IMR-90 (cell line): ENCODE results near the gene LMBRD2. TPM values are rescaled to one million over a fixed set of nuclear protein-coding genes. Genes with fewer than 3 reads are reported as not detected.

Source experiments
- ATAC-seq: fragments of 200-7000 bp; cut with Tn5 transposase; 2 replicates; pipeline ENCODE4 v1.9.1; 2020; ENCODE audit warnings: low read depth, mild to moderate bottlenecking, moderate library complexity
- BruUV-seq: library from RNA; stranded (reverse); fragments of 400-500 nt; replicated peaks from 2 replicates; lab custom pipeline; 2021; lab: Mats Ljungman, UMichigan
- CTCF ChIA-PET: fragments of 300-600 bp; formaldehyde crosslinking; extraction: SDS; loops from one replicate; lab custom pipeline; 2021; ENCODE audit warnings: antibody characterized with exemption; lab: Yijun Ruan, JAX
- POLR2A ChIA-PET: fragments of 300-600 bp; sonication (Branson Sonifier 250); formaldehyde crosslinking; loops from one replicate; lab custom pipeline; 2022; ENCODE audit warnings: antibody characterized with exemption; ENCODE audit not compliant: unreplicated experiment; lab: Charles Lee
- DNase-seq: peaks from one replicate; pipeline ENCODE4 v3.0.0; 2013
- H2AFZ ChIP-seq: replicated peaks from 2 replicates; pipeline ENCODE3; 2013; ENCODE audit warnings: low read length, mild to moderate bottlenecking; ENCODE audit not compliant: poor library complexity
- H2AK5ac ChIP-seq: 2 replicates; pipeline ENCODE4 v1.6.1; 2013; ENCODE audit warnings: low read depth, low read length, inconsistent platforms
- H2AK9ac ChIP-seq: replicated peaks from 2 replicates; pipeline ENCODE3; 2013; ENCODE audit warnings: mild to moderate bottlenecking, low read depth, low read length, moderate library complexity; ENCODE audit not compliant: poor library complexity
- H2BK120ac ChIP-seq: 2 replicates; pipeline ENCODE4 v1.6.1; 2013; ENCODE audit warnings: low read depth, low read length, inconsistent platforms
- H2BK15ac ChIP-seq: 3 replicates; pipeline ENCODE4 v1.6.1; 2013; ENCODE audit warnings: low read depth, low read length, inconsistent platforms
- H2BK20ac ChIP-seq: 2 replicates; pipeline ENCODE4 v1.6.1; 2013; ENCODE audit warnings: low read depth, mild to moderate bottlenecking, inconsistent platforms, low read length, moderate library complexity
- H2BK5ac ChIP-seq: 2 replicates; pipeline ENCODE4 v1.6.1; 2013; ENCODE audit warnings: mild to moderate bottlenecking, low read depth, low read length, inconsistent platforms; ENCODE audit not compliant: poor library complexity, severe bottlenecking
- H3K14ac ChIP-seq: replicated peaks from 2 replicates; pipeline ENCODE4 v1.6.1; 2013; ENCODE audit warnings: low read depth, low read length, inconsistent platforms
- H3K18ac ChIP-seq: 2 replicates; pipeline ENCODE4 v1.6.1; 2013; ENCODE audit warnings: low read depth, low read length, control low read depth
- H3K23ac ChIP-seq: 2 replicates; pipeline ENCODE4 v1.6.1; 2013; ENCODE audit warnings: low read depth, low read length, inconsistent platforms
- H3K27ac ChIP-seq: 2 replicates; pipeline ENCODE4 v1.5.1; 2013; ENCODE audit warnings: mild to moderate bottlenecking, control low read depth, low read length; ENCODE audit not compliant: insufficient read depth
- H3K27me3 ChIP-seq: 2 replicates; pipeline ENCODE4 v1.6.1; 2013; ENCODE audit warnings: low read length; ENCODE audit not compliant: control insufficient read depth, insufficient read depth
- H3K36me3 ChIP-seq: 2 replicates; pipeline ENCODE4 v1.6.1; 2013; ENCODE audit warnings: low read length, mixed read lengths; ENCODE audit not compliant: control insufficient read depth, insufficient read depth
- H3K4ac ChIP-seq: 2 replicates; pipeline ENCODE4 v1.6.1; 2013; ENCODE audit warnings: low read depth, low read length, inconsistent platforms
- H3K4me1 ChIP-seq: 2 replicates; pipeline ENCODE4 v1.6.1; 2013; ENCODE audit warnings: low read length, mixed read lengths; ENCODE audit not compliant: control insufficient read depth, insufficient read depth
- H3K4me2 ChIP-seq: 2 replicates; pipeline ENCODE4 v1.6.1; 2013; ENCODE audit warnings: low read depth, mild to moderate bottlenecking, control low read depth, low read length, moderate library complexity
- H3K4me3 ChIP-seq: 2 replicates; pipeline ENCODE4 v1.5.1; 2013; ENCODE audit warnings: low read depth, mild to moderate bottlenecking, control low read depth, low read length, moderate library complexity; ENCODE audit not compliant: insufficient read depth
- H3K56ac ChIP-seq: 2 replicates; pipeline ENCODE4 v1.6.1; 2013; ENCODE audit warnings: low read length, inconsistent platforms; ENCODE audit not compliant: insufficient read depth; ENCODE audit errors: extremely low read depth
- H3K79me1 ChIP-seq, 2 experiments: 2 replicates each; pipeline ENCODE4 v1.6.1; 2013; ENCODE audit warnings: low read length in 2 of 2, inconsistent platforms in 1 of 2, low read depth in 1 of 2
- H3K9ac ChIP-seq: 2 replicates; pipeline ENCODE4 v1.6.1; 2013; ENCODE audit warnings: low read depth, low read length, control low read depth
- H3K9me1 ChIP-seq: 2 replicates; pipeline ENCODE4 v1.6.1; 2013; ENCODE audit warnings: low read length, inconsistent platforms; ENCODE audit not compliant: insufficient read depth
- H3K9me3 ChIP-seq: 2 replicates; pipeline ENCODE4 v1.6.1; 2013; ENCODE audit warnings: low read length; ENCODE audit not compliant: control insufficient read depth, insufficient read depth
- H4K20me1 ChIP-seq: 2 replicates; pipeline ENCODE4 v1.6.1; 2013; ENCODE audit warnings: low read length, inconsistent platforms; ENCODE audit not compliant: insufficient read depth
- H4K5ac ChIP-seq: 2 replicates; pipeline ENCODE4 v1.6.1; 2013; ENCODE audit warnings: mild to moderate bottlenecking, low read depth, low read length, control low read depth
- H4K8ac ChIP-seq, 2 experiments: 2 replicates each; pipeline ENCODE4 v1.6.1; 2013; ENCODE audit warnings: low read depth in 2 of 2, low read length in 2 of 2, control low read depth in 1 of 2, inconsistent platforms in 1 of 2
- H4K91ac ChIP-seq: 2 replicates; pipeline ENCODE4 v1.6.1; 2013; ENCODE audit warnings: low read depth, low read length, inconsistent platforms; ENCODE audit not compliant: insufficient read depth
- BHLHE40 ChIP-seq: fragments of 150-350 bp; IDR thresholded peaks from 2 replicates; pipeline ENCODE4 v1.6.1; 2016; ENCODE audit warnings: mild to moderate bottlenecking, low read depth, low read length
- CEBPB ChIP-seq: IDR thresholded peaks from 2 replicates; pipeline ENCODE4 v1.6.1; 2012; ENCODE audit warnings: low read depth, low read length, improper control_type of control experiment
- FOS ChIP-seq: fragments of 150-350 bp; IDR thresholded peaks from 2 replicates; pipeline ENCODE4 v1.6.1; 2016; ENCODE audit warnings: low read depth, low read length
- MAZ ChIP-seq: IDR thresholded peaks from 2 replicates; pipeline ENCODE4 v1.6.1; 2012; ENCODE audit warnings: low read depth, mild to moderate bottlenecking, low read length, improper control_type of control experiment, moderate library complexity, borderline replicate concordance
- MXI1 ChIP-seq: IDR thresholded peaks from 2 replicates; pipeline ENCODE4 v1.6.1; 2012; ENCODE audit warnings: low read depth, mild to moderate bottlenecking, low read length, moderate library complexity, borderline replicate concordance
- POLR2A ChIP-seq: IDR thresholded peaks from 2 replicates; pipeline ENCODE4 v1.6.1; 2012; ENCODE audit warnings: mild to moderate bottlenecking, low read depth, low read length
- RCOR1 ChIP-seq: IDR thresholded peaks from 2 replicates; pipeline ENCODE4 v1.6.1; 2012; ENCODE audit warnings: mild to moderate bottlenecking, low read length, improper control_type of control experiment; ENCODE audit not compliant: insufficient replicate concordance
- RFX5 ChIP-seq: IDR thresholded peaks from 2 replicates; pipeline ENCODE4 v1.8.0; 2012; ENCODE audit warnings: low read depth, mild to moderate bottlenecking, low read length, moderate library complexity
- SMC3 ChIP-seq: fragments of 150-350 bp; IDR thresholded peaks from 2 replicates; pipeline ENCODE4 v1.6.1; 2016; ENCODE audit warnings: low read depth, mild to moderate bottlenecking, antibody characterized with exemption, low read length, moderate library complexity
- WGBS, 2 experiments: methylation state at CpG; one replicate each; pipeline versions ENCODE4 v1.1.5 to v1.1.7; 2013; ENCODE audit warnings: missing lambda C conversion rate in 2 of 2; ENCODE audit not compliant: insufficient read length in 1 of 2; ENCODE audit errors: extremely low coverage in 2 of 2; 5-methylcytosine and 5-hydroxymethylcytosine counted together
- dilution Hi-C: fragments of 300-500 bp; cut with HindIII; formaldehyde crosslinking; loops from one replicate; pipeline ENCODE4 v1.14.3; 2018; ENCODE audit warnings: low sequenced_read_pairs; ENCODE audit not compliant: unreplicated experiment
- in situ Hi-C: fragments of 300-500 bp; cut with MboI; formaldehyde crosslinking; loops from 3 replicates; pipeline ENCODE4 v1.14.3; 2019; ENCODE audit warnings: low sequenced_read_pairs, inconsistent platforms, mixed read lengths
- intact Hi-C: fragments of 100-400 bp; cut with micrococcal nuclease; formaldehyde crosslinking; loops from 2 replicates; pipeline ENCODE4 v1.10.0; 2022
- polyA plus RNA-seq, 3 experiments: library from polyadenylated mRNA; depleted of rRNA; stranded (reverse); fragments of >200 nt; gene quantifications; 2 replicates each; pipeline ENCODE4 v1.2.3, GENCODE V29; 2012; ENCODE audit warnings: low replicate concordance in 1 of 3
- total RNA-seq: library from RNA; depleted of rRNA; stranded (reverse); fragments of >200 nt; gene quantifications from 2 replicates; pipeline ENCODE4 v1.2.3, GENCODE V29; 2012
- TF ChIP-seq, protein P1 (sequence below): conservative IDR thresholded peaks from 2 replicates; pipeline ENCODE4 v1.5.1; 2012; ENCODE audit warnings: mild to moderate bottlenecking, low read depth, low read length, improper control_type of control experiment
- TF ChIP-seq, protein P2 (sequence below): fragments of 150-350 bp; IDR thresholded peaks from 2 replicates; pipeline ENCODE4 v1.6.1; 2017; ENCODE audit warnings: mild to moderate bottlenecking, antibody characterized with exemption, low read length, low read depth
- TF ChIP-seq, protein P3 (sequence below): fragments of 150-350 bp; IDR thresholded peaks from 2 replicates; pipeline ENCODE4 v1.6.1; 2016; ENCODE audit warnings: low read depth, mild to moderate bottlenecking, low read length, moderate library complexity, borderline replicate concordance

LMBRD2 gene
- total and polyA plus RNA-seq, 2 of the 4 experiments (the other 2 are of a cell fraction), result 1.8 to 5.2 TPM

DNA sequence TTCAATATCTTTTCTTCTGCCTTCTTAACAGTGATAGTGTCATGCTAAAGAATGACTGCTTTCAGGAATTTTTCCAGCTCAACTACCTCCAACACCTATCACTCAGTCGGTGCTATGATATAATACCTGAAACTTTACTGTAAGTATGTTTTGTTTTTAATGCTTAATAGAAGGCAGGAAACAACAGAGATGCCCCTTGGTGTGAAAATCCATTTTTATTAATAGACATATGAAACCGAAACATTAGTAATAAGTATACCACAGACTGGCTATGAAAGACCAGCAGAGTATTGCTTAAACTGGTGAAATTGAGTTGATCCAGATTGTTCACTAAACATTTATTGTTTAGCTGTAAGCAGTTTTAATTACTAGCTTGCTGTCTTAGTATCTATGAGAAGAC lies 25.5 kb upstream of the LMBRD2 start:
- in situ Hi-C loops, result loop anchor here (10.0 kb wide), 1 partner anchor 128 kb away; the partner anchor contains the start of gene RANBP3L
- no peak for TF ChIP-seq POLR2A
- no peak for TF ChIP-seq RFX5
- TF ChIP-seq BHLHE40, result no peak
- TF ChIP-seq RCOR1, result no peak
- no peak for TF ChIP-seq FOS
- TF ChIP-seq MAZ, result no peak
- TF ChIP-seq, protein P1, sequence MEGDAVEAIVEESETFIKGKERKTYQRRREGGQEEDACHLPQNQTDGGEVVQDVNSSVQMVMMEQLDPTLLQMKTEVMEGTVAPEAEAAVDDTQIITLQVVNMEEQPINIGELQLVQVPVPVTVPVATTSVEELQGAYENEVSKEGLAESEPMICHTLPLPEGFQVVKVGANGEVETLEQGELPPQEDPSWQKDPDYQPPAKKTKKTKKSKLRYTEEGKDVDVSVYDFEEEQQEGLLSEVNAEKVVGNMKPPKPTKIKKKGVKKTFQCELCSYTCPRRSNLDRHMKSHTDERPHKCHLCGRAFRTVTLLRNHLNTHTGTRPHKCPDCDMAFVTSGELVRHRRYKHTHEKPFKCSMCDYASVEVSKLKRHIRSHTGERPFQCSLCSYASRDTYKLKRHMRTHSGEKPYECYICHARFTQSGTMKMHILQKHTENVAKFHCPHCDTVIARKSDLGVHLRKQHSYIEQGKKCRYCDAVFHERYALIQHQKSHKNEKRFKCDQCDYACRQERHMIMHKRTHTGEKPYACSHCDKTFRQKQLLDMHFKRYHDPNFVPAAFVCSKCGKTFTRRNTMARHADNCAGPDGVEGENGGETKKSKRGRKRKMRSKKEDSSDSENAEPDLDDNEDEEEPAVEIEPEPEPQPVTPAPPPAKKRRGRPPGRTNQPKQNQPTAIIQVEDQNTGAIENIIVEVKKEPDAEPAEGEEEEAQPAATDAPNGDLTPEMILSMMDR, result no peak
- no peak for TF ChIP-seq MXI1
- no peak for TF ChIP-seq SMC3
- TF ChIP-seq, protein P2, sequence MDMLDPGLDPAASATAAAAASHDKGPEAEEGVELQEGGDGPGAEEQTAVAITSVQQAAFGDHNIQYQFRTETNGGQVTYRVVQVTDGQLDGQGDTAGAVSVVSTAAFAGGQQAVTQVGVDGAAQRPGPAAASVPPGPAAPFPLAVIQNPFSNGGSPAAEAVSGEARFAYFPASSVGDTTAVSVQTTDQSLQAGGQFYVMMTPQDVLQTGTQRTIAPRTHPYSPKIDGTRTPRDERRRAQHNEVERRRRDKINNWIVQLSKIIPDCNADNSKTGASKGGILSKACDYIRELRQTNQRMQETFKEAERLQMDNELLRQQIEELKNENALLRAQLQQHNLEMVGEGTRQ, result no peak
- no peak for TF ChIP-seq CEBPB
- TF ChIP-seq, protein P3, sequence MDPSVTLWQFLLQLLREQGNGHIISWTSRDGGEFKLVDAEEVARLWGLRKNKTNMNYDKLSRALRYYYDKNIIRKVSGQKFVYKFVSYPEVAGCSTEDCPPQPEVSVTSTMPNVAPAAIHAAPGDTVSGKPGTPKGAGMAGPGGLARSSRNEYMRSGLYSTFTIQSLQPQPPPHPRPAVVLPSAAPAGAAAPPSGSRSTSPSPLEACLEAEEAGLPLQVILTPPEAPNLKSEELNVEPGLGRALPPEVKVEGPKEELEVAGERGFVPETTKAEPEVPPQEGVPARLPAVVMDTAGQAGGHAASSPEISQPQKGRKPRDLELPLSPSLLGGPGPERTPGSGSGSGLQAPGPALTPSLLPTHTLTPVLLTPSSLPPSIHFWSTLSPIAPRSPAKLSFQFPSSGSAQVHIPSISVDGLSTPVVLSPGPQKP, result no peak
- H3K23ac ChIP-seq, result no peak overlapping the region

More for the DNA sequence above, 25.5 kb upstream of the LMBRD2 start:
- no CpG with 5 or more reads among the region's 2 CpGs for WGBS, 2 experiments
- Histone ChIP-seq H2AK5ac (no peak overlapping the region), H2AK9ac (no peak overlapping the region), H3K14ac (no peak overlapping the region), H3K18ac (no peak overlapping the region), H4K5ac (no peak overlapping the region), H3K4me1 (0 out of 2 replicates have a peak, but pooled peaks cover 5% of the 10 kb centered on the region), H2BK120ac (no peak overlapping the region), H3K9me3 (no peaks in the 10 kb centered on the region), H4K20me1 (no peaks in the 10 kb centered on the region), H2AFZ (no peak overlapping the region), H3K4ac (no peak overlapping the region), H3K56ac (no peak overlapping the region), H3K79me1 (peaks cover 3 to 7% of the 10 kb centered on the region in 2 experiments; a peak in 2 of 4 replicates), H3K4me3 (no peak overlapping the region), H4K91ac (no peak overlapping the region), H3K9ac (no peak overlapping the region), H2BK20ac (no peak overlapping the region), H2BK5ac (no peak overlapping the region), H4K8ac (no peak overlapping the region), H3K27ac (no peak overlapping the region), H3K4me2 (no peak overlapping the region), H3K27me3 (no peaks in the 10 kb centered on the region), H3K9me1 (peaks cover 5% of the 10 kb centered on the region; the same call in 1 of the 2 replicates), H2BK15ac (no peak overlapping the region), H3K36me3 (peaks cover 23% of the 10 kb centered on the region)
- intact Hi-C loops (loop anchor here (2.0 to 10.0 kb wide), 3 partner anchors 18 to 518 kb away; no protein-coding TSS in a partner anchor), dilution Hi-C loops (no loop called here)
- no peak for ATAC-seq
- BruUV-seq, result no TSS peak
- POLR2A ChIA-PET, result no interaction called here
- CTCF ChIA-PET, result interaction anchor here (0.6 to 1.5 kb wide), 5 partner anchors 26 to 519 kb away, joined by 3 to 9 read pairs (median 4); no protein-coding TSS in a partner anchor
- DNase-seq, result no peak
